ENCODE results near the gene FBXO39.

- TF ChIP-seq CTCF (IDR thresholded peaks at IDR 0.05) (no peak), POLR2A (IDR thresholded peaks at IDR 0.05) (no peak)
Measured at GRCh38 chr17:6780001-6780400, 4.0 kb downstream of the FBXO39 start.

Measured in esophagus squamous epithelium (tissue), 4 donors.